GM13977 (cell line): ENCODE data around the gene MAPRE3.

Experiments
- DNase-seq: peaks from one replicate; pipeline ENCODE4 v3.0.0; 2012; ENCODE audit warnings: low spot score
- in situ Hi-C: fragments of 300-500 bp; cut with MboI; formaldehyde crosslinking; loops from one replicate; pipeline ENCODE4 v1.12.0; 2022; ENCODE audit warnings: low sequenced_read_pairs, low pct_unique_long_range_greater_than_20kb, mixed read lengths, inconsistent platforms; ENCODE audit not compliant: unreplicated experiment
- TF ChIP-seq, protein P1 (sequence below): IDR thresholded peaks from 2 replicates; pipeline ENCODE4 v1.5.1; 2012; ENCODE audit warnings: mild to moderate bottlenecking, control low read depth; ENCODE audit not compliant: insufficient read depth; ENCODE audit errors: extremely low read depth, missing control alignments

MAPRE3 gene

DNA sequence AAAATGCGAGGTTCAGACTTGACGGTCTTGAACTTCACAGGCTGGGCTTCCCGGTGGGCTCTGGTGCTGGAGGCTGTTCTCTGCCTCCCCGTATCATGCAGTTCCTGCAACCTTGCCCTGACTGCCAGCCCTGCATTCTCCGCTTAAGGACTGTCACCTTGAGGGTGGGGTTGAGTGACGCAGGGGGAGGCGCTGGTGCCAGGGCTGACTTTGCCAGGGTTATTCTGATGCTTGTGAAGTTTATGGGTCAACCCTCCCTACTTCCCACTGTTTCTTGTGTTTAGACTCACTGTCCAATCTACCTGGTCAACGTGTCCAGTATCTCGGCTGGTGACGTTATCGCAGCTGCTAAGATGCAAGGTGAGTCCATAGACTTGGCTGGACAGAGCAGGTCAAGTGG is 37.5 kb upstream of the MAPRE3 start:
- DNase-seq, result no peak
- in situ Hi-C loops, result loop anchor here (10.0 kb wide), 1 partner anchor 88 kb away; the partner anchor contains the start of gene DPYSL5
- TF ChIP-seq, protein P1, sequence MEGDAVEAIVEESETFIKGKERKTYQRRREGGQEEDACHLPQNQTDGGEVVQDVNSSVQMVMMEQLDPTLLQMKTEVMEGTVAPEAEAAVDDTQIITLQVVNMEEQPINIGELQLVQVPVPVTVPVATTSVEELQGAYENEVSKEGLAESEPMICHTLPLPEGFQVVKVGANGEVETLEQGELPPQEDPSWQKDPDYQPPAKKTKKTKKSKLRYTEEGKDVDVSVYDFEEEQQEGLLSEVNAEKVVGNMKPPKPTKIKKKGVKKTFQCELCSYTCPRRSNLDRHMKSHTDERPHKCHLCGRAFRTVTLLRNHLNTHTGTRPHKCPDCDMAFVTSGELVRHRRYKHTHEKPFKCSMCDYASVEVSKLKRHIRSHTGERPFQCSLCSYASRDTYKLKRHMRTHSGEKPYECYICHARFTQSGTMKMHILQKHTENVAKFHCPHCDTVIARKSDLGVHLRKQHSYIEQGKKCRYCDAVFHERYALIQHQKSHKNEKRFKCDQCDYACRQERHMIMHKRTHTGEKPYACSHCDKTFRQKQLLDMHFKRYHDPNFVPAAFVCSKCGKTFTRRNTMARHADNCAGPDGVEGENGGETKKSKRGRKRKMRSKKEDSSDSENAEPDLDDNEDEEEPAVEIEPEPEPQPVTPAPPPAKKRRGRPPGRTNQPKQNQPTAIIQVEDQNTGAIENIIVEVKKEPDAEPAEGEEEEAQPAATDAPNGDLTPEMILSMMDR, result no peak

DNA sequence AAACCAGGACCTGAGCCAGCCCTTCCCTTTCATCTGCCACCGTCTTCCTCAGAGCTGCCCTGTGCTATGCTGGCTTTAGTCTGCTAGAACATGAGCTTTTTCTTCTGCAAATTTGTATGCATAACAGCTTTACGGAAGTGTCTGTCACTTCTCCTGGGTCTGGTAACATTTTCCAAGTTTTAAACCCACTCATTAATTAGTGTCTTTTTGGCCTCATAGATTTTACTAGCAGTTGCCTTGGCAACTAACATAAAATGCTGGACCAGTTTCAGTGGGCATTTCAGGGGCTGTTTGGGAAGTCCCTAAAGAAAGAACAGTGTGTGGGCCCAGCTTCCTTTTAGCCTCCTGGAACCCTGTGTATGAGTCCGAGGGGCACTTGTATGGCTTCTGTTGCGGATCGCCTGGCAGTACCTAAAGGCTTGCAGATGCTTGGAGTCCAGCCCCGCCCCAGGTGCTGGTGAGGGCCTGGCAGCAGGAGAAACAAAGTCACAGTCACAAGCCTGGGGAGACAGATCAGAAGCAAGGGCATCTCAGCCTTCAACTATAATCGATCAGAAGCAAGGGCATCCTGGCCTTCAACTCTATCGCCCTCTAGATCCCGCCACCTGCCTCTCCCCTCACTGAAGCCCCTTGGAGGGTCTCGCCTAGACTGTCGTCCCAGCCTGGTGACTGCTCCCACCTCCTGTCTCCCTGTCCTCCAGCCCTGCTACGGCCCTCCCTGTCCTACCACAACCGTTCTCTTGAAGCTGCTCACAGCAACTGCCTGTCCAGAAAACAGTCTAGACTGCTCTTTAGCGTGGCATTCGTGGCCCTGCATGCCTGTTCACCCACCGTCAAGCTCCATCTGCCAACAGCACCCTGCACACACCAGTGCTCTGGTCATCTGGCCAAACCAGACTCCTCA is 36.8 kb upstream of the MAPRE3 start:
- in situ Hi-C loops, result loop anchor here (10.0 kb wide), 1 partner anchor 89 kb away; the partner anchor contains the start of gene DPYSL5
- no peak for DNase-seq
- TF ChIP-seq, protein P1, result no peak

DNA sequence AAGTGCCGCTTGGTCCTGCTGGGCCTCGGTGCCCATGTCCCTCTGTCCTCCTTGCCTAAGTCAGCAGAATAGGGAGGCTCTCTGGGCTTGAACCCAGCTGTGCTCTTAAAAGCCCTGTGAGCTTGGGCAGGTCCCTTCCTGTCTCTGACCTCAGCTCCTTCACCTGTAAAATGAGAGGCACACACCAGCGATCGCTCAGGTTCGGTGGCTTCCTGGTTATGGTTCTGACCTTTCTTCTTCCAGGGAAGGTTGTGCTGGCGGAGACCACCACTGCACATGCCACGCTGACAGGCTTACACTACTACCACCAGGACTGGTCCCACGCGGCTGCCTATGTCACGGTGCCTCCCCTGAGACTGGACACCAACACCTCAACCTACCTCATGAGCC is 36.1 kb upstream of the MAPRE3 start:
- TF ChIP-seq, protein P1, result no peak
- in situ Hi-C loops, result loop anchor here (10.0 kb wide), 1 partner anchor 90 kb away; the partner anchor contains the start of gene DPYSL5
- DNase-seq, result no peak

DNA sequence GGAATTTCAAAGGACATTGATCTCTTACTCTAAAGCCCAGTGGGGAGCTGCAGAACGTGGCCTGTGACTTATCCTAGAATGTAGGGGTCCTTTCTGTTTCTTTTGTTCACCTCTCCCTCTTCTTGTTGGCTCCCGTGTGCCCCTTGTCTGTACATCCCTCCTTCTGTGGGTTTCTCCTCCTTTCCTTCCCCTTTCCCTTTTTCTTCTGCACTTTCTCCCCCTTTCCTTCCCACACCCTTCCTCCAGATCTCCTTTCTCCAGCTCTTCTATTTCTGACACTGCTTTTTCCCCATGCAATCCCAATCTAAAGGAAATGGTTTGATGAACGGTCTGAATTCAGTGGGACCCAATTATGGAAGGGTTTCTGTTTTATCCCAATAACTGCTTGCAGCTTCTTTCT is 35.5 kb upstream of the MAPRE3 start:
- in situ Hi-C loops, result loop anchor here (10.0 kb wide), 1 partner anchor 90 kb away; the partner anchor contains the start of gene DPYSL5
- TF ChIP-seq, protein P1, result no peak
- DNase-seq, result no peak

DNA sequence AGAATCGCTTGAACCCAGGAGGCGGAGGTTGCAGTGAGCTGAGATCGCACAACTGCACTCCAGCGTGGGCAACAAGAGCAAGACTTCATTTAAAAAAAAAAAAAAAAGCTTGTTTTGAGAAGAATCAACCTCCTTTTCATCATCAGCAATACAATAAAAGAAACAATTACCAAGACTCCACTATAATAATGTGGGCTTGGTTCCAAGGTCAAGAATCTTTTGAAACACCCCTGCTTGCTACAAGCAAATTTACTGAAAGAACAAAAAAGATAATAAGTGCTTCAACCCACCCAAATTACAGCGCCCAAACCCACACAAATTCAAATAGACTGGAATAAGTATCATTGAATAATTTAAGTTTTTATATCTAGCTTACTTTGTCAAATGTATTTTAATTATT is 33.6 kb upstream of the MAPRE3 start:
- TF ChIP-seq, protein P1, result no peak
- in situ Hi-C loops, result loop anchor here (10.0 kb wide), 1 partner anchor 92 kb away; the partner anchor contains the start of gene DPYSL5
- no peak for DNase-seq

DNA sequence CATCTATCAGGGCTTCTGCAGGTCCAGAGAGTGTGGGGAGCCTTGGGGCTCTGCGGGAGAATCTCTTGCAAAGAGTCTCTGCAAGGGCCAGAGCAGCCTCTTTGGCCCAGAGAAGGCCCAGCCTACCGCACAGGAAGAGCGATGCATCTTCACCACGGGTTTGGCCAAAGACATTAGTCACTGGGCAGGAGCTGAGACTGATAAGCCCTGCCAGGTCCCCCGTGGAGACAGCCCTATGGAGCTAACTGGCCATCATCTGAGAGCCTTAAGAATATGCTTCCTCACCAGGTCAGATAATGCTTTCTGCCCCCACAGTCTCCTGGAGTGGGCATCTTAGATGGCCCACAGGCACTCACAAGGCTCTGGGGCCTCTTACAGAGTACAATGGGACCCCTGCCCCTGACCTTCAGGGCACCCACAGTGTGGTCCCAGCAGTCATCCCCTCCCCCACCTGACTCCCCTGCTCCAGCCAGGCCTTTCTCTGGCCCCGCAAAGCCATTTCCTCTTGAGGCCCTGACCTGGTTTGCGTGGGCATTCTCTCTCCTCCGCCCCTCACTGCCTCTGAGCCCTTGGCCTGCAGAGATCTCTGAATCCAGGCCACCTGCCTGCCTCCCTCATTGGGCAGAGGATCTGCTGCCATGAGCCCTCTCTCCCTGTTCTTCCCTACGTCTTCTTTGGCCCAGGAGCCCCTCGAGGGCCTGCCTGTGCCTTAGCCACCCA is 31.9 kb upstream of the MAPRE3 start:
- no peak for DNase-seq
- in situ Hi-C loops, result loop anchor here (10.0 kb wide), 1 partner anchor 94 kb away; the partner anchor contains the start of gene DPYSL5
- TF ChIP-seq, protein P1, result no peak
